ENCODE measurements around the gene KIAA0753.
"Not testable (repeated sequence)": the region's sequence is repeated elsewhere in the genome, so short reads cannot be mapped to it uniquely, and the experiment has no call there.

Gene KIAA0753

DNA sequence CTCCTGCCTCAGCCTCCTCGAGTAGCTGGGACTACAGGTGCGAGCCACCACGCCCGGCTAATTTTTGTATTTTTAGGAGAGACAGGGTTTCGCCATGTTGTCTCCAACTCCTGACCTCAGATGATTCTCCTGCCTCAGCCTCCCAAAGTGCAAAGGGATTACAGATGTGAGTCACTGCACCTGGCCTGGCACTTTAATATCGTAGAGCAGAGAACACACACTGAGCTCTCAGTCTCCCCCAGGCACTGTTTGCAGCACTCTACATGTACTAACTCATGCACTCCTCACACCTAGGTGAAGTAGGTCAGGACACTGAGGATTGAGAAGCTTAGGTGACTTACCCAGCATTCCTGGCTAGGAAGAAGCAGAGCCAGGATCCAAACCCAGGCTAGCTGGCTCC, 26.0 kb upstream of the KIAA0753 start:
- no peak for DNase-seq (ENCODE audit: low read depth in 1 of 2, low spot score in 1 of 2)
- Histone ChIP-seq H3K4me3 (replicated peaks; ENCODE audit: insufficient read depth, low read length) (no peak overlapping the region), H3K27ac (replicated peaks) (no peak overlapping the region), H3K27me3 (ENCODE audit: insufficient read depth, poor library complexity, severe bottlenecking) (peaks cover 2% of the 10 kb centered on the region)
- no peak for TF ChIP-seq POLR2AphosphoS5 (IDR thresholded peaks at IDR 0.05; ENCODE audit: low read depth)
- no peak for TF ChIP-seq GABPA (IDR thresholded peaks at IDR 0.05; ENCODE audit: low read depth)
- no peak for TF ChIP-seq SPI1 (IDR thresholded peaks at IDR 0.05; ENCODE audit: borderline replicate concordance, low read depth)
- TF ChIP-seq, protein P1, sequence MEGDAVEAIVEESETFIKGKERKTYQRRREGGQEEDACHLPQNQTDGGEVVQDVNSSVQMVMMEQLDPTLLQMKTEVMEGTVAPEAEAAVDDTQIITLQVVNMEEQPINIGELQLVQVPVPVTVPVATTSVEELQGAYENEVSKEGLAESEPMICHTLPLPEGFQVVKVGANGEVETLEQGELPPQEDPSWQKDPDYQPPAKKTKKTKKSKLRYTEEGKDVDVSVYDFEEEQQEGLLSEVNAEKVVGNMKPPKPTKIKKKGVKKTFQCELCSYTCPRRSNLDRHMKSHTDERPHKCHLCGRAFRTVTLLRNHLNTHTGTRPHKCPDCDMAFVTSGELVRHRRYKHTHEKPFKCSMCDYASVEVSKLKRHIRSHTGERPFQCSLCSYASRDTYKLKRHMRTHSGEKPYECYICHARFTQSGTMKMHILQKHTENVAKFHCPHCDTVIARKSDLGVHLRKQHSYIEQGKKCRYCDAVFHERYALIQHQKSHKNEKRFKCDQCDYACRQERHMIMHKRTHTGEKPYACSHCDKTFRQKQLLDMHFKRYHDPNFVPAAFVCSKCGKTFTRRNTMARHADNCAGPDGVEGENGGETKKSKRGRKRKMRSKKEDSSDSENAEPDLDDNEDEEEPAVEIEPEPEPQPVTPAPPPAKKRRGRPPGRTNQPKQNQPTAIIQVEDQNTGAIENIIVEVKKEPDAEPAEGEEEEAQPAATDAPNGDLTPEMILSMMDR (IDR thresholded peaks at IDR 0.05; ENCODE audit: insufficient read depth, low read length): no peak
- TF ChIP-seq, protein P2, sequence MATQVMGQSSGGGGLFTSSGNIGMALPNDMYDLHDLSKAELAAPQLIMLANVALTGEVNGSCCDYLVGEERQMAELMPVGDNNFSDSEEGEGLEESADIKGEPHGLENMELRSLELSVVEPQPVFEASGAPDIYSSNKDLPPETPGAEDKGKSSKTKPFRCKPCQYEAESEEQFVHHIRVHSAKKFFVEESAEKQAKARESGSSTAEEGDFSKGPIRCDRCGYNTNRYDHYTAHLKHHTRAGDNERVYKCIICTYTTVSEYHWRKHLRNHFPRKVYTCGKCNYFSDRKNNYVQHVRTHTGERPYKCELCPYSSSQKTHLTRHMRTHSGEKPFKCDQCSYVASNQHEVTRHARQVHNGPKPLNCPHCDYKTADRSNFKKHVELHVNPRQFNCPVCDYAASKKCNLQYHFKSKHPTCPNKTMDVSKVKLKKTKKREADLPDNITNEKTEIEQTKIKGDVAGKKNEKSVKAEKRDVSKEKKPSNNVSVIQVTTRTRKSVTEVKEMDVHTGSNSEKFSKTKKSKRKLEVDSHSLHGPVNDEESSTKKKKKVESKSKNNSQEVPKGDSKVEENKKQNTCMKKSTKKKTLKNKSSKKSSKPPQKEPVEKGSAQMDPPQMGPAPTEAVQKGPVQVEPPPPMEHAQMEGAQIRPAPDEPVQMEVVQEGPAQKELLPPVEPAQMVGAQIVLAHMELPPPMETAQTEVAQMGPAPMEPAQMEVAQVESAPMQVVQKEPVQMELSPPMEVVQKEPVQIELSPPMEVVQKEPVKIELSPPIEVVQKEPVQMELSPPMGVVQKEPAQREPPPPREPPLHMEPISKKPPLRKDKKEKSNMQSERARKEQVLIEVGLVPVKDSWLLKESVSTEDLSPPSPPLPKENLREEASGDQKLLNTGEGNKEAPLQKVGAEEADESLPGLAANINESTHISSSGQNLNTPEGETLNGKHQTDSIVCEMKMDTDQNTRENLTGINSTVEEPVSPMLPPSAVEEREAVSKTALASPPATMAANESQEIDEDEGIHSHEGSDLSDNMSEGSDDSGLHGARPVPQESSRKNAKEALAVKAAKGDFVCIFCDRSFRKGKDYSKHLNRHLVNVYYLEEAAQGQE (IDR thresholded peaks at IDR 0.05; ENCODE audit: insufficient replicate concordance, low read depth): no peak

DNA sequence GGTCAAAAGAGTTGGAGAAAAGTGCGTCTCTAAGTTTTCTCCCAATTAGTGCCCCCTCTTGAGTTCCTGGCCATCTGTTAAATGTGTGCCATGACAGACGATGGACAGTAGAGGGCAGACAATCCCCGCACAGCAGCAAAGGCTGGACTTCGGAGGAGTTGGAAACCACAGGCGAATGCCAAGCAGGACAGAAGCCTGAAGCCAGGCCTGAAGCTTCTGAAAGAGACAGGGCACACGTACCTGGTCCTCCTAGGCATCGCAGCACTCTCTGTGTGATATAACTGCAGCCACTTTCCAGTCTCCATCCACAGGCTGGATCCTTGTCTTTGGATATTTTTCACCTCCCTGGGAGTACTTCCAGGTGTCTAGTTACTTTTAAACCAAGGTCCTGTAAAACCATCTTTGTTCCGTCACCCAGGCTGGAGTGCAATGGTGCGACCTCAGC, 25.6 kb upstream of the KIAA0753 start:
- TF ChIP-seq, protein P2 (IDR thresholded peaks at IDR 0.05; ENCODE audit: insufficient replicate concordance, low read depth): no peak
- no peak for TF ChIP-seq POLR2AphosphoS5 (IDR thresholded peaks at IDR 0.05; ENCODE audit: low read depth)
- TF ChIP-seq, protein P1 (IDR thresholded peaks at IDR 0.05; ENCODE audit: insufficient read depth, low read length): peak; percentile 56
- Histone ChIP-seq H3K27ac (replicated peaks) (no peak overlapping the region), H3K4me3 (replicated peaks; ENCODE audit: insufficient read depth, low read length) (no peak overlapping the region), H3K27me3 (ENCODE audit: insufficient read depth, poor library complexity, severe bottlenecking) (peaks cover 2% of the 10 kb centered on the region)
- DNase-seq (ENCODE audit: low read depth in 1 of 2, low spot score in 1 of 2): peak in 1 of 2 experiments; percentile 57

DNA sequence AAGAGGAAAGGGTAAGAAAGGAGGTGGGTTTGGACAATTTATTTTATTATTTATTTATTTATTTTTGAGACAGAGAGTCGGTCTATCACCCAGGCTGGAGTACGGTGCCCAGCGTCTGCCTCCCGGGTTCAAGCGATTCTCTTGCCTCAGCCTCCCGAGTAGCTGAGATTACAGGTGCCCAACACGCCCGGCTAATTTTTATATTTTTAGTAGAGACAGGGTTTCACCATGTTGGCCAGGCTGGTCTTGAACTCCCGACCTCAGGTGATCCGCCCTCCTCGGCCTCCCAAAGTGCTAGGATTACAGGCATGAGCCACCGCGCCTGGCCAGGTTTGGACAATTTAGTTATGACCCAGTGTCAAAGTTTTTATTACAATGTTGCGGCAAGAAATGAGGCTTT, 22.7 kb upstream of the KIAA0753 start:
- H3K27me3 ChIP-seq (ENCODE audit: insufficient read depth, poor library complexity, severe bottlenecking); DNase-seq (ENCODE audit: low read depth in 1 of 2, low spot score in 1 of 2); H3K4me3 ChIP-seq (replicated peaks; ENCODE audit: insufficient read depth, low read length); H3K27ac ChIP-seq (replicated peaks): not testable (repeated sequence)

DNA sequence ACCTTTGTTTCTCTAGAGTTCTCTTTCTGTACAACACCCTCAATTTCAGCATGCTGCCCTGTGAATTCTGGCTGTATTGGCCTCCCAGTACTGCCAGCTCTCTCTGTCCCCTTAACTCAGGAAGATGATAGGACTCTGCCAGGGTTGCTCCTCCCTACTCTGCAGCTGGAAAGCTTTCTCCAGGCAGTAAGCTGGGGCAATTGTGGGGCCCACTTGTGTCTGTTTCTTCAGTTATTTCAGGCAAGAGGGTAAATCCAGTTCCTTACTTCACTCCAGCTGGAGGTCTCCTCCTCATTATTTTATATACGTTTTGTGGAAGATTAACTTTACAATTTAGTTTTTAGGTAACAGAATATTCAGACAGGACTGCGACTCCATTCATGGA, 20.9 kb upstream of the KIAA0753 start:
- H3K4me3 ChIP-seq (replicated peaks; ENCODE audit: insufficient read depth, low read length): no peak overlapping the region
- peak in 1 of 2 experiments; percentile 11 for DNase-seq (ENCODE audit: low read depth in 1 of 2, low spot score in 1 of 2)
- H3K27ac ChIP-seq (replicated peaks): peak overlapping the region; percentile 16; the same call in 1 of the 2 replicates
- no peaks in the 10 kb centered on the region for H3K27me3 ChIP-seq (ENCODE audit: insufficient read depth, poor library complexity, severe bottlenecking)
- TF ChIP-seq SPI1 (IDR thresholded peaks at IDR 0.05; ENCODE audit: borderline replicate concordance, low read depth) (no peak), GABPA (IDR thresholded peaks at IDR 0.05; ENCODE audit: low read depth) (no peak), POLR2AphosphoS5 (IDR thresholded peaks at IDR 0.05; ENCODE audit: low read depth) (no peak)
- TF ChIP-seq, protein P1 (IDR thresholded peaks at IDR 0.05; ENCODE audit: insufficient read depth, low read length): no peak
- TF ChIP-seq, protein P2 (IDR thresholded peaks at IDR 0.05; ENCODE audit: insufficient replicate concordance, low read depth): no peak

Measured in HL-60 (cell line).